Uterus (tissue), 4 donors: ENCODE results near the gene CAMTA1. TPM values are rescaled to one million over a fixed set of nuclear protein-coding genes. Genes with fewer than 3 reads are reported as not detected.

Source experiments
- DNase-seq, 2 donors: peaks; one replicate each; pipeline ENCODE4 v3.0.0-alpha.2; 2019 to 2020
- H3K27ac ChIP-seq, 2 donors: fragments of 200-600 bp; sonication (generic); 1 replicate in 1 of 2; 2 replicates in 1 of 2; pipeline ENCODE4 v1.5.1; 2016 to 2018
- H3K27me3 ChIP-seq, 2 donors: fragments of 200-600 bp; sonication (generic); one replicate each; pipeline ENCODE4 v1.5.1; 2018 to 2019; ENCODE audit warnings: control low read depth in 1 of 2
- H3K36me3 ChIP-seq, 2 donors: fragments of 200-600 bp; sonication (generic); one replicate each; pipeline ENCODE4 v1.5.1; 2019; ENCODE audit warnings: control low read depth in 1 of 2
- H3K4me1 ChIP-seq, 2 donors: fragments of 200-600 bp; sonication (generic); one replicate each; pipeline ENCODE4 v1.5.1; 2018 to 2019; ENCODE audit warnings: control low read depth in 1 of 2
- H3K4me3 ChIP-seq, 2 donors: fragments of 200-600 bp; sonication (generic); 1 replicate in 1 of 2; 2 replicates in 1 of 2; pipeline ENCODE4 v1.5.1; 2018 to 2019; ENCODE audit warnings: mild to moderate bottlenecking in 1 of 2
- H3K9me3 ChIP-seq, 2 donors: fragments of 200-600 bp; sonication (generic); one replicate each; pipeline ENCODE4 v1.5.1; 2019; ENCODE audit warnings: control low read depth in 1 of 2
- CTCF ChIP-seq, 4 experiments: fragments of 200-600 bp in 2 of 4; fragments of 450-650 bp in 2 of 4; sonication (generic) in 2 of 4; IDR thresholded peaks; one replicate each; pipeline ENCODE4 v1.5.1; 2016 to 2019; ENCODE audit warnings: antibody characterized with exemption in 4 of 4, mild to moderate bottlenecking in 2 of 4, moderate library complexity in 1 of 4
- POLR2A ChIP-seq, 2 donors: fragments of 450-650 bp; IDR thresholded peaks; one replicate each; pipeline ENCODE4 v1.6.1; 2016; ENCODE audit warnings: antibody characterized with exemption in 2 of 2, mild to moderate bottlenecking in 1 of 2, moderate library complexity in 1 of 2
- intact Hi-C: fragments of 100-400 bp; cut with DNase I; formaldehyde crosslinking; loops from one replicate; pipeline ENCODE4 v1.15.1; 2023; ENCODE audit warnings: low total_unique reads
- total RNA-seq, 4 donors: library from RNA; depleted of rRNA in 3 of 4; stranded (reverse); fragments of >200 nt in 3 of 4; gene quantifications; one replicate each; pipeline versions ENCODE4 v1.1.0 to v1.2.4, GENCODE V29; 2014 to 2023
- donor health status: DM: yes; HTN: yes; CAD: no.

The CAMTA1 gene
- total RNA-seq, 4 donors from 2014 or later = 29.7 to 427 (median 64.8) TPM

GRCh38 chr1:7607097-7607496, 821.8 kb downstream of the CAMTA1 start:
- Histone ChIP-seq H3K4me3 (no peak overlapping the region), H3K9me3 (no peaks in the 10 kb centered on the region), H3K27ac (no peak overlapping the region), H3K27me3 (no peaks in the 10 kb centered on the region), H3K4me1 (no peaks in the 10 kb centered on the region), H3K36me3 (no peaks in the 10 kb centered on the region)
- intact Hi-C loops = no loop called here
- TF ChIP-seq POLR2A (IDR thresholded peaks at IDR 0.05) = no peak
- no peak for TF ChIP-seq CTCF (IDR thresholded peaks at IDR 0.05)
- DNase-seq = no peak

DNA sequence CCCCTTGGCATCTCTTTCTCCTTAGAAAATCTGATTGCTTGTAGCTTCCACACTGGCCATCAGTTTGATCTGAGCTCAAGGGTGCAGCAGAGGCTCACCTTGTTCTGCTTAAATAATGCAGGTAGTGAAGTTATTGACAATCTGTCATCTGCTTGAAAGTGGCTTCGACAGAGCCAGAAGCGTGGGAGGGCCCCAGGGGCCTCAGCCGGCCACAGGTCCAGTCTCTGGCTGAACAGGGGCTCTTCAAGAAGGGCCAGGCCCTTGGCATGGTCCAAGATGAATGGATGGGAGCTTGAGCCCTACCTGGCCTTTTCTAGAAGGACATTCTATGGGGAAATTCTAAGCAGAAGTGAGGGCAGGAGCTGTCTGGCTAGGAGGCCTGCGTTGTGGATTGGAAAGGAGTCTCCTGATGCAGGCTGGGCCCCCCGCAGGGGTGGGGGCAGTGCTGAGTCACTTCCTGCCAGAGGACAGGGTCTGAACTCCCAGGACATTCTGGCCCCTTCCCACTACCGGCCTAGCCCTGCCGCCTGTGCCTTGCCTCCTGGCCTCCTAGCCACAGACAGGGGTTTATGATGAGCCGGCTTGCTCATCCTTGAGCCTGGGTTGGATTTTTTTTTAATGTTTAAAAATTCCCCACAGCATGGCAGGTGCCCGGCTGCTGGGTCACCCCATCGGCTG, 823.5 kb downstream of the CAMTA1 start:
- no peak for DNase-seq
- Histone ChIP-seq H3K27me3 (no peaks in the 10 kb centered on the region), H3K27ac (no peak overlapping the region), H3K4me1 (no peaks in the 10 kb centered on the region), H3K36me3 (no peaks in the 10 kb centered on the region), H3K4me3 (no peak overlapping the region), H3K9me3 (no peaks in the 10 kb centered on the region)
- TF ChIP-seq POLR2A (IDR thresholded peaks at IDR 0.05) = no peak
- TF ChIP-seq CTCF (IDR thresholded peaks at IDR 0.05) = no peak
- intact Hi-C loops = no loop called here

DNA sequence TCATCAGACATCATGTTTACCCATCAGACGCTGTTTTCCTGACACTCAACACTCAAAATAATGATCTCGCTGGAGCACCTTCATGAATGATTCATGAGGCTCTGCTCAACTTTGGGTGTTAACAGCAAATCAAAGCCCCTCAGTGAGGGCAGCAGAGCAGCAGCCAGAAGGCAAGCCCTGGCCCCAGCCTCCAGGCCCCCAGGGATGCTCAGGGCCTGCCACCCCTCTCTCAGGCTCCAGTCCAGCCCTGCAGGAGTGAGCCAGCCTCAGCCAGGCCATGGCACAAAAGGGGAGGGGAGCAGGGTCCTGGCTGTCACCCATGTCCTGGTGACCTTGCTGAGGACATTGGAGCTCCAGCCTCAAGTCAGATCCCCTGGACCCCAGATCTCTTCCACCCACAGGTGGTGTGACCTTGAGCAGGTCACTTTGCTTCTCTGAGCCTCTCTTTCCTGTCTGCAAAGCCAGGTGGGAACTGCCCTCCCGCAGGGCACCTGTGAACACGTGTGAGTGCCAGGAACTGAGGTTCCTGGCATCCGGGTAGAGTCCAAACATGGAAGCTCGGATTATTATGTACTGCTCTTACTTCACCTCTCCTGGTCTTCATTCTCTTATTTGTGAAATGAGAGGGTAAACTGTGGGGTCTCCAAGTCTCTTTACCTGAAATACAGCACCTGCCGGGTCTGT, 824.2 kb downstream of the CAMTA1 start:
- no peak for DNase-seq
- Histone ChIP-seq H3K4me3 (no peak overlapping the region), H3K4me1 (no peaks in the 10 kb centered on the region), H3K36me3 (no peaks in the 10 kb centered on the region), H3K27me3 (no peaks in the 10 kb centered on the region), H3K9me3 (no peaks in the 10 kb centered on the region), H3K27ac (no peak overlapping the region)
- no peak for TF ChIP-seq POLR2A (IDR thresholded peaks at IDR 0.05)
- no peak for TF ChIP-seq CTCF (IDR thresholded peaks at IDR 0.05)
- intact Hi-C loops = no loop called here

DNA sequence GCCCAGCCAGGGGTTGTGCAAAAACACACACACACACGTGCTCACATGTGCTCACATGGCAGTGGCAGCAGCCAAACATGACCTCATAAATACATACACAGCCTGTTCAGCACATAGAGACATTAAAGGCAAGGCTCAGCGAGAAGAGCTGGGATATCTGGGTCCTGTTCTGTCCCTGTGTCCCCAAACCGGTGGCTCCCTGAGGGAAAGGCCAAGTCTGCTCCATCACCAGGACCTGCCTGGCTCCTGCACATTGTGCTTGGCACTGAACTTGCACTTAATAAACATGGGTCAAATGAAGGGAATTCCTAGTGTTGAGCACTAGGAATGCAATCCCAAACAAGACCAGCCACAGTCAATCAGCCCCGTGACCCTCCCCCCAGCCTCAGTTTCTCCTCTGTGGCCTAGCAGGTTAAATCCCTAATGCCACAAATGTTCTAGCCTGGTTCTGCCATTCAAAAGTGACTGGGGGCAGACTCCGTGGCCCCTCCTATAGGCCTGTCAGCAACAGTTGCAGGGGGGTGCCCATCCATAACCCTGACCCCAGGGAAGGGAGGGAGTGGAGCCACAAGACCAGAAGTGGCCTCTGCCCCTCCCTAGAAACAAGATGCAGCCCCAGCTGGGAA, 825.0 kb downstream of the CAMTA1 start:
- no peak for DNase-seq
- no peaks in the 10 kb centered on the region for H3K4me1 ChIP-seq
- TF ChIP-seq POLR2A (IDR thresholded peaks at IDR 0.05) = no peak
- no peak for TF ChIP-seq CTCF (IDR thresholded peaks at IDR 0.05)
- H3K27me3 ChIP-seq = no peaks in the 10 kb centered on the region
- no peaks in the 10 kb centered on the region for H3K9me3 ChIP-seq
- no peaks in the 10 kb centered on the region for H3K36me3 ChIP-seq
- no peak overlapping the region for H3K27ac ChIP-seq
- no peak overlapping the region for H3K4me3 ChIP-seq
- intact Hi-C loops = no loop called here

GRCh38 chr1:7610936-7611335, 825.7 kb downstream of the CAMTA1 start:
- TF ChIP-seq CTCF (IDR thresholded peaks at IDR 0.05) = no peak
- TF ChIP-seq POLR2A (IDR thresholded peaks at IDR 0.05) = no peak
- H3K9me3 ChIP-seq = no peaks in the 10 kb centered on the region
- intact Hi-C loops = no loop called here
- no peak overlapping the region for H3K4me3 ChIP-seq
- DNase-seq = no peak
- no peaks in the 10 kb centered on the region for H3K4me1 ChIP-seq
- no peaks in the 10 kb centered on the region for H3K36me3 ChIP-seq
- no peak overlapping the region for H3K27ac ChIP-seq
- H3K27me3 ChIP-seq = no peaks in the 10 kb centered on the region
